GM13977 (cell line): Measurements from ENCODE around the gene WAPL.

Experiments used
- DNase-seq: peaks from one replicate; pipeline ENCODE4 v3.0.0; 2012; ENCODE audit warnings: low spot score
- in situ Hi-C: fragments of 300-500 bp; cut with MboI; formaldehyde crosslinking; loops from one replicate; pipeline ENCODE4 v1.12.0; 2022; ENCODE audit warnings: low sequenced_read_pairs, low pct_unique_long_range_greater_than_20kb, mixed read lengths, inconsistent platforms; ENCODE audit not compliant: unreplicated experiment
- TF ChIP-seq, protein P1 (sequence below): IDR thresholded peaks from 2 replicates; pipeline ENCODE4 v1.5.1; 2012; ENCODE audit warnings: mild to moderate bottlenecking, control low read depth; ENCODE audit not compliant: insufficient read depth; ENCODE audit errors: extremely low read depth, missing control alignments

WAPL gene

DNA sequence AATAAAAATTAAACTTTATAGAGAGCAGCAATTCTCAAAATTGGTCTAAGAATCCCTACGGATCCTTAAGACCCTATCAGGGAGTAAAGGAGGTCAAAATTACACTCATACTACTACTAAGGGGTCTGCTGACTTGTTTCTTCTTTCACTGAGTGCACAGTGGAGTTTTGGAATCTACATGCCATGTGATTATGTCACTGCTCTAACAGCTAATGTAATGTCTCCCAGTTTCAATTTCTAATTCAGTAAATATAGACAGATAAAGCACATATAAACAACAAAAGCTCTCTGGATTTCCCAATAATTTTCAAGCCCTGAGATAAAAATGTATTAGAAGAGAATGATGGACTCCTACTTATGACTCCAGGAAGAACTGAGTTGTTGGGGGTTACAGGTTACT is 74.6 kb downstream of the WAPL start:
- no peak for DNase-seq
- TF ChIP-seq, protein P1, sequence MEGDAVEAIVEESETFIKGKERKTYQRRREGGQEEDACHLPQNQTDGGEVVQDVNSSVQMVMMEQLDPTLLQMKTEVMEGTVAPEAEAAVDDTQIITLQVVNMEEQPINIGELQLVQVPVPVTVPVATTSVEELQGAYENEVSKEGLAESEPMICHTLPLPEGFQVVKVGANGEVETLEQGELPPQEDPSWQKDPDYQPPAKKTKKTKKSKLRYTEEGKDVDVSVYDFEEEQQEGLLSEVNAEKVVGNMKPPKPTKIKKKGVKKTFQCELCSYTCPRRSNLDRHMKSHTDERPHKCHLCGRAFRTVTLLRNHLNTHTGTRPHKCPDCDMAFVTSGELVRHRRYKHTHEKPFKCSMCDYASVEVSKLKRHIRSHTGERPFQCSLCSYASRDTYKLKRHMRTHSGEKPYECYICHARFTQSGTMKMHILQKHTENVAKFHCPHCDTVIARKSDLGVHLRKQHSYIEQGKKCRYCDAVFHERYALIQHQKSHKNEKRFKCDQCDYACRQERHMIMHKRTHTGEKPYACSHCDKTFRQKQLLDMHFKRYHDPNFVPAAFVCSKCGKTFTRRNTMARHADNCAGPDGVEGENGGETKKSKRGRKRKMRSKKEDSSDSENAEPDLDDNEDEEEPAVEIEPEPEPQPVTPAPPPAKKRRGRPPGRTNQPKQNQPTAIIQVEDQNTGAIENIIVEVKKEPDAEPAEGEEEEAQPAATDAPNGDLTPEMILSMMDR: no peak
- in situ Hi-C loops: no loop called here

DNA sequence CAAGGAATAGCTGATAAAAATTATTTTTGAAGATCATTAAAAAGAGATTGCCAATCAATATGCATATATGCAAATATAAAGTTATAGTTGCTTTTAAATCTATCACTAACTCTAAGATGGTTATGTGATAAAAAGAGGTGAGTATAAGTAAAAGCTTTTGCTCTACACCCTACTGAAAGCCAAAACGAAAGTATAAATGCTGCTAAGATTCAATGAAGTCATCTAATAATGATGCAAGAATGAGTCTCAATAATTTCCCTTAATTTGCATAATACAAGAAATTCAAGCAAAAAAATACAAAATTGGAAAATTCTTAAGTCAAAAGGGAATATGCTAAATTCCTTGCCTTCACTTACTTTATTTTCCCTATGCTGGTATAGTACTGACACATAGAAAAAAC is 75.2 kb downstream of the WAPL start:
- TF ChIP-seq, protein P1: no peak
- in situ Hi-C loops: no loop called here
- DNase-seq: no peak

DNA sequence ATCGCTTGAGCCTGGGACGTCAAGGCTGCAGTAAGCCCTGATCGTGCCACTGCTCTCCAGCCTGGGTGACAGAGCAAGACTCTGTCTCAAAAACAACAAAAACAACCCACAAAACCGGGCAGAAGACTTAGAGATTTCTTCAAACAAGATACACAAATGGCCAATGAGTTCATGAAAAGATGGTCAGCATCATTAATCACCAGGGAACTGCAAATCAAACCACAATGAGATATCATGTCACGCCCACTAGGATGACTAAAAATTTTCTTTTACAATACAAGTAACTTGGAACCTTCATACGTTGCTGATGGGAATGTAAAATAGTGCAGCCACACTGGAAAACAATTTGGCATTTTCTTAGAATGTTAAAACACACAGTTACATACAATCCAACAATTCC is 77.7 kb downstream of the WAPL start:
- no peak for DNase-seq
- TF ChIP-seq, protein P1: no peak
- in situ Hi-C loops: no loop called here

DNA sequence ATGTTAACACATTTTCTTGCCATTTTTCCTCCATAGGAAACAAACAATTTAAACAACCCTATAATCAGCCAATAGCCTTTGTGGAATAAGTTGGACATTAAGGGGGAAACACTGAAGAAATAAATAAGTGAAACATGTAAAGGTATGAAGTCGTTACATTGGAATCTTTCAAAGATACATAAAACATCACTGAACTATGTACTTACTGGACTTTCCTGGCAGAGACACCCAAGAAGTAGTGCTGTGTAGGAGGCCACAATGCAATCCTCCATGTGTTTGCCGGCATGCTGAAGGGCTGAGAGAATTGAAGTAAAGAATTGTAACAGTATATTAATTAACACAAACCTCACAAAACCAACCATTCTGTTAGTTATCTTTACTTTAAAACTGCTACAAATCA is 78.5 kb downstream of the WAPL start:
- in situ Hi-C loops: no loop called here
- TF ChIP-seq, protein P1: no peak
- no peak for DNase-seq

DNA sequence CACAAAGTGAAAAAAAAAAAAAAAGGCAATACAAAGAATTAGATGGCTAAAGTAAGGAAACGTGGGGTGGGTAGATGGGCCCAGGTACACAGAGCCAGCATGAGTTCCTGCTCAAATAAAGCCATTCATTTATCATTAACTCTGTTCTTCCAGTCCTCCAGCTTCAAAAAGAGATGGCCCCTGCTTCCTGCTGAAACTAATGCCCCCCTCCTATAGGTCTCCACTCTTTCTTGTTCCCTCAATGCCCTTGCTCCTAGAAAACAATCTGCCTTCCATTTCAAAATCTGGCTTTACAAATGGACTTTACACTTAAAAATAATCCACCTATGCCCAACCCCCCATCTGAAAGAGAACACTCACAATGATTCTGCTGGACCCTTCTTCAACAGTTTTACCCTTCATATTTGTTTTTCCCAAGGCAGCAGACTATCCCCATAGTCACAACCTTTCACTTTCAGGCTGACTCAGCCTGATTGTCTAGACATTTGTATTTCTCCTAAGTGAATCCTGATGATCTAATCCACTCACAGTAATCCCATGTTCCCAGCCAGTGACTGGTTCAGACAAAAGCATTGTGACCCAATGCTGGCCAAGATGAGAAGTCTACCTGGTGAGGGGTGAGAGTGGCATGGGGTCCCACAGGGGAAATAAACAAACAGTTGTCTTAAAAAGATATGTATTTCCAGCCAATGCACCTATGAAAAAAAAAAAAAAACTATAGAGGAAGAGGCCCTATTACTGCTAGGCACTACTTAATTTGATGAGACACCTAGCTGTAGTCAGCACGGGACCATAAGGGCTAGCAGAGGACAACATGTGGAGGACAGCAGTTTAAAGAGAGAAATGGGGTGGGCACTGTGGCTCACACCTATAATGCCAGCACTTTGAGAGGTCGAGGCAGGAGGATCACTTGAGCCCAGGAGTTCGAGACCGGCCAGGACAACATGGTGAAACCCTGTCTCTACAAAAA is 80.4 kb downstream of the WAPL start:
- in situ Hi-C loops: no loop called here
- TF ChIP-seq, protein P1: no peak
- DNase-seq: no peak

DNA sequence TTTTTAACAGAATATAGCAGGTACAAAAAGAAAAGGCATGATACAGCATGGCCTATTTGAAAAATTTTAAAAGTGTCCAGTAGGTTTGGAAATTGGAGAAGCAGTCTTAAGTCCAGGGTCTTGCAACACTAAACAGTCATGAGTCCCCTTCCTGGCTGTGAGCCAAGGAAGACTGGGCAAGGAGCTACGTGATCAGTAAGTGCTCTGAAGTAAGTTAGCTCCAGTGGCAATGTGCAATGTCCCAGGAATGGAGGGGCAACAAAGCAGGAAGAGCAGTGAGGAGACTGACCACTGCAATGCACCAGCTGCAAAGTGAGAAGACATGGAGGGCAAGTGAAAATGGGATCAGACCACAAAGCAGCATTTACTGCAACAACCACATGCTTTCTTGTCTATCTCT is 82.0 kb downstream of the WAPL start:
- in situ Hi-C loops: no loop called here
- no peak for DNase-seq
- TF ChIP-seq, protein P1: no peak
